ENCODE results near the gene GOLM1.

Gene GOLM1

DNA sequence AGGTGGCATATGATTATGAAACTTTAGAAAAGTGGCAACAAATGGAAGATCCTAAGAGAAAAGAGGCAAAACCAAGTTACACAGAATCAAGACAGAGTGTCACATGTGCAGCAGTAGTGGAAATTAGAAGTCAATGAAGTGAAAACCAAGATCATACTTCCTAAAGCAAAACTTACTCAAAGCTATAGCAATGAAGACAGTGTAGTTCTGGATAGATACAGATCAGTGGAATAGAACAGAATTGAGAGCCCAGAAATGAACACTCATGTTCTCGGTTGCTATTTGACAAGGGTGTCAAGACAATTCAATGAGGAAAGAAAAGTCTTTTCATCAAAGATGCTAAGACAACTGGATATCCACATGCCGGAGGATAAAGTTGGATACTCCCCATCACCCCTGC lies 114.9 kb downstream of the GOLM1 start:
- Histone ChIP-seq H3K4me3 (ENCODE audit: low read depth, low read length) (no peak overlapping the region), H3K9me3 (ENCODE audit: control insufficient read depth, low read length) (no peaks in the 10 kb centered on the region), H3K4me2 (ENCODE audit: low read length) (no peak overlapping the region), H3K36me3 (ENCODE audit: control insufficient read depth, insufficient read depth, low read length) (no peaks in the 10 kb centered on the region), H3K79me2 (no peaks in the 10 kb centered on the region), H3K9ac (no peak overlapping the region), H2AFZ (no peak overlapping the region), H3K27me3 (ENCODE audit: control insufficient read depth, insufficient read depth, low read length) (no peaks in the 10 kb centered on the region), H3K4me1 (no peaks in the 10 kb centered on the region), H3K27ac (no peak overlapping the region)
- TF ChIP-seq CTCF (IDR thresholded peaks at IDR 0.05), result no peak

GRCh38 chr9:85981369-85981768 lies 118.0 kb downstream of the GOLM1 start:
- no peak overlapping the region for H2AFZ ChIP-seq
- H3K4me3 ChIP-seq (ENCODE audit: low read depth, low read length), result no peak overlapping the region
- no peaks in the 10 kb centered on the region for H3K79me2 ChIP-seq
- no peaks in the 10 kb centered on the region for H3K27me3 ChIP-seq (ENCODE audit: control insufficient read depth, insufficient read depth, low read length)
- H3K36me3 ChIP-seq (ENCODE audit: control insufficient read depth, insufficient read depth, low read length), result no peaks in the 10 kb centered on the region
- no peak overlapping the region for H3K4me2 ChIP-seq (ENCODE audit: low read length)
- no peak overlapping the region for H3K27ac ChIP-seq
- no peak overlapping the region for H3K9ac ChIP-seq
- no peak for TF ChIP-seq CTCF (IDR thresholded peaks at IDR 0.05)
- H3K4me1 ChIP-seq, result no peaks in the 10 kb centered on the region
- no peaks in the 10 kb centered on the region for H3K9me3 ChIP-seq (ENCODE audit: control insufficient read depth, low read length)

- no peak overlapping the region for H2AFZ ChIP-seq
- H3K27ac ChIP-seq, result no peak overlapping the region
- TF ChIP-seq CTCF (IDR thresholded peaks at IDR 0.05), result no peak
- no peak overlapping the region for H3K4me3 ChIP-seq (ENCODE audit: low read depth, low read length)
- no peaks in the 10 kb centered on the region for H3K9me3 ChIP-seq (ENCODE audit: control insufficient read depth, low read length)
- no peaks in the 10 kb centered on the region for H3K27me3 ChIP-seq (ENCODE audit: control insufficient read depth, insufficient read depth, low read length)
- H3K79me2 ChIP-seq, result no peaks in the 10 kb centered on the region
- no peaks in the 10 kb centered on the region for H3K4me1 ChIP-seq
- H3K4me2 ChIP-seq (ENCODE audit: low read length), result no peak overlapping the region
- H3K36me3 ChIP-seq (ENCODE audit: control insufficient read depth, insufficient read depth, low read length), result no peaks in the 10 kb centered on the region
- no peak overlapping the region for H3K9ac ChIP-seq
Observed at GRCh38 chr9:85978496-85978895, 120.9 kb downstream of the GOLM1 start.
